Osteoblast (primary cell): Measurements from ENCODE around the gene DZIP3. TPM values are rescaled to one million over a fixed set of nuclear protein-coding genes. Genes with fewer than 3 reads are reported as not detected.

Experiments used
- DNase-seq: peaks from one replicate; pipeline ENCODE4 v3.0.0; 2011; ENCODE audit warnings: low spot score, mixed read lengths; ENCODE audit not compliant: insufficient read length; ENCODE audit errors: missing footprints
- H2AFZ ChIP-seq: 2 replicates; pipeline ENCODE4 v1.6.0; 2011; ENCODE audit warnings: mild to moderate bottlenecking, low read length
- H3K27ac ChIP-seq: 2 replicates; pipeline ENCODE4 v1.5.1; 2011; ENCODE audit warnings: mild to moderate bottlenecking, low read depth, low read length, moderate library complexity
- H3K27me3 ChIP-seq: 2 replicates; pipeline ENCODE4 v1.6.0; 2012; ENCODE audit warnings: mild to moderate bottlenecking, control low read depth, inconsistent platforms, low read length, moderate library complexity; ENCODE audit not compliant: insufficient read depth
- H3K36me3 ChIP-seq: 2 replicates; pipeline ENCODE4 v1.5.1; 2011; ENCODE audit warnings: mild to moderate bottlenecking, low read length, control low read depth, moderate library complexity; ENCODE audit not compliant: insufficient read depth
- H3K4me1 ChIP-seq: 2 replicates; pipeline ENCODE4 v1.5.1; 2011; ENCODE audit warnings: mild to moderate bottlenecking, low read length, control low read depth, moderate library complexity; ENCODE audit not compliant: insufficient read depth
- H3K4me2 ChIP-seq: 2 replicates; pipeline ENCODE4 v1.6.0; 2011; ENCODE audit warnings: mild to moderate bottlenecking, low read length; ENCODE audit not compliant: insufficient read depth
- H3K4me3 ChIP-seq: fragments of 200-600 bp; sonication (generic); 3 replicates; pipeline ENCODE4 v1.5.1; 2012; ENCODE audit warnings: mild to moderate bottlenecking, low read length, inconsistent platforms; ENCODE audit not compliant: insufficient read depth
- H3K79me2 ChIP-seq: 2 replicates; pipeline ENCODE4 v1.6.0; 2012; ENCODE audit warnings: mild to moderate bottlenecking, low read length, control low read depth, inconsistent platforms; ENCODE audit not compliant: insufficient read depth
- H3K9me3 ChIP-seq: 2 replicates; pipeline ENCODE4 v1.5.1; 2011; ENCODE audit warnings: low read depth, low read length, control low read depth
- H4K20me1 ChIP-seq: 2 replicates; pipeline ENCODE4 v1.6.0; 2012; ENCODE audit warnings: mild to moderate bottlenecking, low read length, control low read depth; ENCODE audit not compliant: insufficient read depth
- CTCF ChIP-seq: IDR thresholded peaks from 2 replicates; pipeline ENCODE4 v1.5.1; 2011; ENCODE audit warnings: mild to moderate bottlenecking, low read depth, low read length, moderate library complexity; ENCODE audit errors: extremely low read depth
- total RNA-seq: library from RNA; depleted of rRNA; stranded (reverse); fragments of >200 nt; gene quantifications from 2 replicates; pipeline ENCODE4 v1.2.3, GENCODE V29; 2012

The DZIP3 gene
- total RNA-seq, 1 donor = 12.3 TPM

- TF ChIP-seq CTCF = no peak
- Histone ChIP-seq H3K4me2 (peak overlapping the region; percentile 78), H3K36me3 (peaks cover under 1% of the 10 kb centered on the region), H3K27ac (peak overlapping the region; percentile 98), H3K27me3 (no peaks in the 10 kb centered on the region), H3K79me2 (peaks cover 61% of the 10 kb centered on the region), H3K4me3 (peak overlapping the region; percentile 98), H3K9me3 (no peaks in the 10 kb centered on the region), H2AFZ (peak overlapping the region; percentile 97), H4K20me1 (no peaks in the 10 kb centered on the region), H3K4me1 (peaks cover 29% of the 10 kb centered on the region)
- no peak for DNase-seq
These were observed 921 bp upstream of the DZIP3 start for GRCh38 chr3:108588601-108589000.

GRCh38 chr3:108589998-108590323, 439 bp downstream of the DZIP3 start:
- peak overlapping the region; percentile 98 for H3K4me3 ChIP-seq
- peaks cover 29% of the 10 kb centered on the region for H3K4me1 ChIP-seq
- no peaks in the 10 kb centered on the region for H3K36me3 ChIP-seq
- H4K20me1 ChIP-seq = no peaks in the 10 kb centered on the region
- peaks cover 49% of the 10 kb centered on the region for H3K79me2 ChIP-seq
- H2AFZ ChIP-seq = peak overlapping the region; percentile 97
- H3K4me2 ChIP-seq = peak overlapping the region; percentile 78
- H3K9me3 ChIP-seq = no peaks in the 10 kb centered on the region
- no peak for TF ChIP-seq CTCF
- H3K27ac ChIP-seq = peak overlapping the region; percentile 98
- DNase-seq = no peak
- no peaks in the 10 kb centered on the region for H3K27me3 ChIP-seq

- no peaks in the 10 kb centered on the region for H3K27me3 ChIP-seq
- DNase-seq = peak; percentile 53
These were observed 938 bp downstream of the DZIP3 start for GRCh38 chr3:108590460-108590859.

GRCh38 chr3:108595321-108595720, 5.8 kb downstream of the DZIP3 start:
- no peak for TF ChIP-seq CTCF
- H4K20me1 ChIP-seq = no peaks in the 10 kb centered on the region
- H3K4me3 ChIP-seq = no peak overlapping the region
- H3K27ac ChIP-seq = no peak overlapping the region
- no peaks in the 10 kb centered on the region for H3K27me3 ChIP-seq
- no peaks in the 10 kb centered on the region for H3K36me3 ChIP-seq
- H2AFZ ChIP-seq = no peak overlapping the region
- peaks cover 9% of the 10 kb centered on the region for H3K79me2 ChIP-seq
- no peak for DNase-seq
- H3K9me3 ChIP-seq = no peaks in the 10 kb centered on the region
- no peak overlapping the region for H3K4me2 ChIP-seq
- H3K4me1 ChIP-seq = peaks cover 5% of the 10 kb centered on the region

More at GRCh38 chr3:108590460-108590859, 938 bp downstream of the DZIP3 start:
- Histone ChIP-seq H2AFZ (peak overlapping the region; percentile 76), H3K4me2 (peak overlapping the region; percentile 78), H3K4me3 (peak overlapping the region; percentile 98), H3K9me3 (no peaks in the 10 kb centered on the region), H3K36me3 (no peaks in the 10 kb centered on the region), H3K27ac (peak overlapping the region; percentile 98), H4K20me1 (no peaks in the 10 kb centered on the region), H3K4me1 (peaks cover 29% of the 10 kb centered on the region), H3K79me2 (peaks cover 44% of the 10 kb centered on the region)
- no peak for TF ChIP-seq CTCF
